H1 (cell line): ENCODE results near the gene KIT. TPM values are rescaled to one million over a fixed set of nuclear protein-coding genes. Genes with fewer than 3 reads are reported as not detected.

Experiments
- CTCF ChIA-PET: fragments of 300-600 bp; sonication (Branson Sonifier 250); formaldehyde crosslinking; loops from one replicate; lab custom pipeline; 2021; ENCODE audit not compliant: partially characterized antibody; lab: Charles Lee
- POLR2A ChIA-PET: fragments of 300-600 bp; sonication (Branson Sonifier 250); formaldehyde crosslinking; loops from one replicate; lab custom pipeline; 2021; ENCODE audit warnings: inconsistent platforms; ENCODE audit not compliant: partially characterized antibody; lab: Charles Lee
- DNase-seq, 2 experiments: peaks; one replicate each; pipeline versions ENCODE4 v3.0.0 to v3.0.0-alpha.2; 2010 to 2022; ENCODE audit warnings: low spot score in 2 of 2, low read depth in 1 of 2, mixed read lengths in 1 of 2
- FAIRE-seq: peaks from 2 replicates; lab custom pipeline; 2011; peaks lifted over from hg19 to GRCh38; lab: Jason Lieb, UNC
- H2AFZ ChIP-seq: 2 replicates; pipeline ENCODE4 v1.8.1; 2012; ENCODE audit warnings: low read length, inconsistent platforms
- H2AK5ac ChIP-seq: 2 replicates; pipeline ENCODE4 v1.6.1; 2013; ENCODE audit warnings: low read depth, low read length
- H2BK120ac ChIP-seq: replicated peaks from 2 replicates; pipeline ENCODE3; 2013; ENCODE audit warnings: low read depth, low read length, inconsistent platforms
- H2BK12ac ChIP-seq: 2 replicates; pipeline ENCODE4 v1.6.1; 2013; ENCODE audit warnings: low read depth, low read length
- H2BK15ac ChIP-seq: 2 replicates; pipeline ENCODE4 v1.6.1; 2013; ENCODE audit warnings: low read length
- H2BK20ac ChIP-seq: 2 replicates; pipeline ENCODE4 v1.6.1; 2013; ENCODE audit warnings: low read length
- H2BK5ac ChIP-seq: 2 replicates; pipeline ENCODE4 v1.6.1; 2013; ENCODE audit warnings: low read depth, low read length
- H3K14ac ChIP-seq: 2 replicates; pipeline ENCODE4 v1.6.1; 2013; ENCODE audit warnings: inconsistent platforms; ENCODE audit not compliant: insufficient read length
- H3K18ac ChIP-seq: 2 replicates; pipeline ENCODE4 v1.6.1; 2013; ENCODE audit warnings: low read length; ENCODE audit errors: extremely low read depth
- H3K23ac ChIP-seq: 2 replicates; pipeline ENCODE4 v1.6.1; 2013; ENCODE audit warnings: inconsistent platforms; ENCODE audit not compliant: insufficient read length
- H3K23me2 ChIP-seq: 2 replicates; pipeline ENCODE4 v1.6.1; 2013; ENCODE audit warnings: low read depth, low read length
- H3K27ac ChIP-seq: 2 replicates; pipeline ENCODE4 v1.6.1; 2011; ENCODE audit warnings: low read depth, low read length, inconsistent platforms
- H3K27me3 ChIP-seq, 4 experiments: replicated peaks in 1 of 4; 1 replicate in 1 of 4; 2 replicates in 3 of 4; pipeline versions ENCODE4 v1.6.1 to v1.8.1; 2011 to 2013; ENCODE audit warnings: low read length in 3 of 4, mild to moderate bottlenecking in 3 of 4, inconsistent platforms in 2 of 4, mixed read lengths in 2 of 4, moderate library complexity in 1 of 4; ENCODE audit not compliant: control insufficient read depth in 3 of 4, insufficient read depth in 3 of 4; ENCODE audit errors: extremely low read depth in 1 of 4
- H3K36me3 ChIP-seq, 4 experiments: 2 replicates each; pipeline versions ENCODE4 v1.6.1 to v1.8.1; 2011 to 2013; ENCODE audit warnings: mild to moderate bottlenecking in 4 of 4, low read length in 3 of 4, moderate library complexity in 2 of 4, control low read depth in 1 of 4, inconsistent platforms in 1 of 4; ENCODE audit not compliant: insufficient read depth in 4 of 4, control insufficient read depth in 2 of 4
- H3K4ac ChIP-seq: replicated peaks from 2 replicates; pipeline ENCODE3; 2013; ENCODE audit warnings: low read length, low read depth, mixed read lengths, inconsistent platforms; ENCODE audit not compliant: insufficient read length
- H3K4me1 ChIP-seq, 4 experiments: replicated peaks in 1 of 4; 1 replicate in 1 of 4; 2 replicates in 3 of 4; pipeline versions ENCODE4 v1.6.1 to v1.8.1; 2011 to 2013; ENCODE audit warnings: low read length in 3 of 4, inconsistent platforms in 2 of 4, mixed read lengths in 1 of 4; ENCODE audit not compliant: insufficient read depth in 4 of 4, control insufficient read depth in 3 of 4
- H3K4me2 ChIP-seq, 2 experiments: 2 replicates each; pipeline versions ENCODE4 v1.6.1 to v1.8.1; 2011 to 2013; ENCODE audit warnings: low read depth in 2 of 2, low read length in 2 of 2, control low read depth in 1 of 2, inconsistent platforms in 1 of 2, mild to moderate bottlenecking in 1 of 2; ENCODE audit not compliant: insufficient read depth in 1 of 2
- H3K4me3 ChIP-seq, 4 experiments: fragments of 200-600, 300-600 bp in 1 of 4; sonication (generic), shearing (Covaris generic), sonication (Bioruptor Twin) in 1 of 4; 2 replicates each; pipeline versions ENCODE4 v1.5.1 to v1.8.1; 2011 to 2016; ENCODE audit warnings: low read length in 4 of 4, low read depth in 3 of 4, control low read depth in 2 of 4, inconsistent platforms in 2 of 4, mild to moderate bottlenecking in 2 of 4, mixed read lengths in 1 of 4, moderate library complexity in 1 of 4; ENCODE audit not compliant: insufficient read depth in 2 of 4; ENCODE audit errors: extremely low read depth in 1 of 4
- H3K56ac ChIP-seq: replicated peaks from 2 replicates; pipeline ENCODE3; 2013; ENCODE audit warnings: low read depth, mild to moderate bottlenecking, mixed read lengths, low read length, inconsistent platforms; ENCODE audit not compliant: insufficient read length
- H3K79me1 ChIP-seq: 2 replicates; pipeline ENCODE4 v1.6.1; 2013; ENCODE audit warnings: low read depth, low read length, control low read depth
- H3K79me2 ChIP-seq, 2 experiments: 2 replicates each; pipeline versions ENCODE4 v1.6.1 to v1.8.1; 2012 to 2013; ENCODE audit warnings: low read length in 2 of 2, mild to moderate bottlenecking in 2 of 2, inconsistent platforms in 1 of 2; ENCODE audit not compliant: insufficient read depth in 2 of 2, control insufficient read depth in 1 of 2
- H3K9ac ChIP-seq, 4 experiments: replicated peaks in 1 of 4; 1 replicate in 1 of 4; 2 replicates in 3 of 4; pipeline versions ENCODE4 v1.6.1 to v1.8.1; 2011 to 2013; ENCODE audit warnings: low read depth in 3 of 4, low read length in 3 of 4, control low read depth in 2 of 4, mild to moderate bottlenecking in 2 of 4, moderate library complexity in 2 of 4, inconsistent platforms in 1 of 4; ENCODE audit errors: extremely low read depth in 1 of 4
- H3K9me3 ChIP-seq, 2 experiments: 2 replicates each; pipeline versions ENCODE4 v1.6.1 to v1.8.1; 2012 to 2013; ENCODE audit warnings: mild to moderate bottlenecking in 2 of 2, moderate library complexity in 2 of 2, control low read depth in 1 of 2, inconsistent platforms in 1 of 2, low read depth in 1 of 2, low read length in 1 of 2, mixed read lengths in 1 of 2; ENCODE audit not compliant: insufficient read depth in 2 of 2
- H4K20me1 ChIP-seq, 2 experiments: replicated peaks in 1 of 2; 2 replicates each; pipeline versions ENCODE3 to v1.8.1; 2011 to 2013; ENCODE audit warnings: inconsistent platforms in 2 of 2, low read length in 2 of 2, mild to moderate bottlenecking in 1 of 2; ENCODE audit not compliant: insufficient read depth in 2 of 2, control insufficient read depth in 1 of 2
- H4K5ac ChIP-seq: 2 replicates; pipeline ENCODE4 v1.6.1; 2013; ENCODE audit warnings: low read length, low read depth, mixed read lengths, inconsistent platforms; ENCODE audit not compliant: insufficient read length
- H4K8ac ChIP-seq: 2 replicates; pipeline ENCODE4 v1.8.0; 2013; ENCODE audit warnings: mild to moderate bottlenecking, moderate library complexity, low read length, inconsistent platforms; ENCODE audit not compliant: insufficient read depth; ENCODE audit errors: extremely low read depth
- H4K91ac ChIP-seq: replicated peaks from 2 replicates; pipeline ENCODE3; 2013; ENCODE audit warnings: low read length, mixed read lengths, inconsistent platforms; ENCODE audit not compliant: insufficient read length
- CBX5 ChIP-seq: fragments of 300-800, 300-1000 bp; sonication (generic); IDR thresholded peaks from 2 replicates; pipeline ENCODE4 v1.7.1; 2016; ENCODE audit warnings: antibody characterized with exemption, low read length, low read depth
- CREB1 ChIP-seq: IDR thresholded peaks from 2 replicates; pipeline ENCODE4 v1.6.1; 2012; ENCODE audit warnings: inconsistent platforms
- GABPA ChIP-seq: IDR thresholded peaks from 2 replicates; pipeline ENCODE4 v1.6.1; 2011; ENCODE audit warnings: mild to moderate bottlenecking, low read length, moderate library complexity, borderline replicate concordance; ENCODE audit not compliant: insufficient read depth
- NRF1 ChIP-seq: IDR thresholded peaks from 2 replicates; pipeline ENCODE4 v1.6.1; 2011; ENCODE audit warnings: mild to moderate bottlenecking, low read depth, low read length, improper control_type of control experiment
- RNF2 ChIP-seq: fragments of 200-900, 300-1000 bp; sonication (generic); IDR thresholded peaks from 2 replicates; pipeline ENCODE4 v1.7.1; 2016; ENCODE audit warnings: borderline replicate concordance, low read depth, mild to moderate bottlenecking, antibody characterized with exemption, low read length; ENCODE audit not compliant: poor library complexity, severe bottlenecking; ENCODE audit errors: missing control alignments
- SIN3A ChIP-seq, 2 experiments: IDR thresholded peaks in 1 of 2; conservative IDR thresholded peaks in 1 of 2; 2 replicates each; pipeline ENCODE4 v1.6.1; 2011 to 2012; ENCODE audit warnings: low read length in 2 of 2, improper control_type of control experiment in 1 of 2, low read depth in 1 of 2, mild to moderate bottlenecking in 1 of 2
- TCF12 ChIP-seq: IDR thresholded peaks from 2 replicates; pipeline ENCODE4 v1.6.1; 2011; ENCODE audit warnings: low read depth, mild to moderate bottlenecking, low read length
- USF2 ChIP-seq: IDR thresholded peaks from 2 replicates; pipeline ENCODE4 v1.6.1; 2011; ENCODE audit warnings: low read length, improper control_type of control experiment
- ZNF274 ChIP-seq: IDR thresholded peaks from 2 replicates; pipeline ENCODE4 v1.7.0; 2012; ENCODE audit warnings: low read length, borderline replicate concordance; ENCODE audit errors: extremely low read depth
- WGBS, 2 experiments: shearing (Covaris generic) in 1 of 2; methylation state at CpG; one replicate each; pipeline versions ENCODE4 v1.1.6 to v1.1.7; 2013 to 2015; ENCODE audit warnings: low lambda C conversion rate in 2 of 2, mixed read lengths in 2 of 2, inconsistent platforms in 1 of 2, low coverage in 1 of 2, missing lambda C conversion rate in 1 of 2; ENCODE audit not compliant: insufficient replicate concordance in 2 of 2, insufficient coverage in 1 of 2, insufficient read length in 1 of 2; ENCODE audit errors: extremely low coverage in 1 of 2, missing lambda C conversion rate in 1 of 2; 5-methylcytosine and 5-hydroxymethylcytosine counted together
- polyA plus RNA-seq, 7 experiments: library from polyadenylated mRNA; depleted of rRNA in 3 of 7; stranded (reverse) in 5 of 7; unstranded in 2 of 7; fragments of >200 nt in 5 of 7; fragments of 200-250 nt in 2 of 7; gene quantifications; 1 replicate in 5 of 7; 2 replicates in 1 of 7; 4 replicates in 1 of 7; pipeline versions ENCODE4 v1.2.1 to v1.2.3, GENCODE V29; 2011 to 2013; ENCODE audit warnings: missing spikeins in 2 of 7, mixed read lengths in 2 of 7
- total RNA-seq: library from RNA; stranded (reverse); fragmentation: NEBNext Ultra II Directional; extraction: Animal tissue kit (Norgen Biotek cat#: 25700); gene quantifications from 2 replicates; pipeline ENCODE4 v1.2.1, GENCODE V29; 2021

KIT gene
- total and polyA plus RNA-seq, 2 of the 8 experiments (the other 6 are each of a cell fraction or from before 2014, with no cell fraction given), result 14.4 to 24.8 TPM

- Histone ChIP-seq H3K18ac (no peak overlapping the region), H4K20me1 (peaks cover 3% of the 10 kb centered on the region in 2 experiments), H2BK12ac (no peak overlapping the region), H3K23ac (no peak overlapping the region), H2AK5ac (no peak overlapping the region), H2BK20ac (no peak overlapping the region), H3K9ac (no peak overlapping the region), H4K8ac (no peak overlapping the region), H3K4me1 (peaks cover 0 to under 1% (median under 1%) of the 10 kb centered on the region in 4 experiments; a peak in 4 of 7 replicates), H3K79me2 (peaks cover 0 to 58% of the 10 kb centered on the region in 2 experiments; a peak in 3 of 4 replicates), H3K4me2 (0 out of 4 replicates have a peak overlapping the region, but pooled peaks of 1 of the 2 experiments have one; percentile 22), H3K4me3 (no peak overlapping the region), H3K27me3 (no peaks in the 10 kb centered on the region), H2BK5ac (no peak overlapping the region), H3K23me2 (no peaks in the 10 kb centered on the region), H3K4ac (no peak overlapping the region), H2AFZ (no peak overlapping the region), H2BK15ac (no peak overlapping the region), H4K5ac (no peak overlapping the region), H3K79me1 (peaks cover 2% of the 10 kb centered on the region; the same call in 1 of the 2 replicates), H3K27ac (no peak overlapping the region), H4K91ac (no peak overlapping the region)
- FAIRE-seq (no peak), DNase-seq (no peak)
- CTCF ChIA-PET, result no interaction called here
- 53% methylated on average over 6 of the region's 6 CpGs; no CpG with 5 or more reads in 1 of the 2 experiments for WGBS, 2 experiments
- TF ChIP-seq USF2, result no peak
- no peak for TF ChIP-seq RNF2
- no peak for TF ChIP-seq CREB1
- TF ChIP-seq NRF1, result no peak
- TF ChIP-seq GABPA, result no peak
- no peak for TF ChIP-seq SIN3A (conservative IDR thresholded peaks at IDR 0.05 in 1 of 2, IDR thresholded peaks at IDR 0.05 in 1 of 2; ENCODE audit: low read depth in 1 of 2, low read length in 2 of 2)
- TF ChIP-seq TCF12, result no peak
- no peak for TF ChIP-seq CBX5
- no peak for TF ChIP-seq ZNF274
- TF ChIP-seq, all 59 proteins: peak for 0
- Histone ChIP-seq H3K36me3 (no peaks in the 10 kb centered on the region), H3K9me3 (no peaks in the 10 kb centered on the region), H2BK120ac (no peak overlapping the region), H3K14ac (no peak overlapping the region), H3K56ac (no peak overlapping the region)
- POLR2A ChIA-PET, result interaction anchor here (3.2 kb wide), 1 partner anchor 9 kb away, joined by 22 read pairs; the partner anchor contains the start of gene KIT
These were observed 10.4 kb downstream of the KIT start for GRCh38 chr4:54668014-54668611.
